Fibroblast of peridontal ligament (primary cell): ENCODE results near the gene EHD4.

Source experiments
- DNase-seq: peaks from one replicate; pipeline ENCODE4 v3.0.0-alpha.2; 2010; ENCODE audit errors: extremely low read depth

EHD4 gene

DNA sequence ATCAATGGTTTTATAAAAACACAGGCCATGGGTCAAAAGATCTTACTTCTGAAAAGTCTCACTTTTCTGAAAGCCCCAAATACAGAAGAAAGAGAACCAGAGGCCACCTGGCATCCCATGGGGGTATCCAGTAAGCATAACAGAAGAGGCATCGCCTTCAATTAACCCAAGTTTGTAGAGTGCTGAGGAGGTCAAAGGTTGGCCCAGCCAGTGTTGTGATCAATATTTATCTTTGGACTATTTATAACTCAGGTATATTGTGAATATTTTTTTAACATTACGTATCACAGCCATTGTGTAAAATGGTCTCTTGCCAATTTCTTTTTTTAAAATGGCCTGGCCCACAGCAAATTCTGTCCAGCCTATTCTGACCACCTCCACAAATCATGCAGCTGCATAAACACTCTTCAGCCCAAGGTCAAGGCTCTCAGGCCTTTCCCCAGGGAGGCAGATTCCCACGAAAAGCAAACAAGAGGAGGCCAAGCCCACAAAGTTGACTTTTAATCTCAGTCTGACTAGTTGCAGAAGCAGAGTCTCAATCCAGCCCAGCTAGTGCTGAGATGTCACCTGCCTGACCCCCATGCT, 52.3 kb downstream of the EHD4 start:
- DNase-seq: peak; percentile 90

GRCh38 chr15:41919201-41919820, 53.0 kb downstream of the EHD4 start:
- no peak for DNase-seq

DNA sequence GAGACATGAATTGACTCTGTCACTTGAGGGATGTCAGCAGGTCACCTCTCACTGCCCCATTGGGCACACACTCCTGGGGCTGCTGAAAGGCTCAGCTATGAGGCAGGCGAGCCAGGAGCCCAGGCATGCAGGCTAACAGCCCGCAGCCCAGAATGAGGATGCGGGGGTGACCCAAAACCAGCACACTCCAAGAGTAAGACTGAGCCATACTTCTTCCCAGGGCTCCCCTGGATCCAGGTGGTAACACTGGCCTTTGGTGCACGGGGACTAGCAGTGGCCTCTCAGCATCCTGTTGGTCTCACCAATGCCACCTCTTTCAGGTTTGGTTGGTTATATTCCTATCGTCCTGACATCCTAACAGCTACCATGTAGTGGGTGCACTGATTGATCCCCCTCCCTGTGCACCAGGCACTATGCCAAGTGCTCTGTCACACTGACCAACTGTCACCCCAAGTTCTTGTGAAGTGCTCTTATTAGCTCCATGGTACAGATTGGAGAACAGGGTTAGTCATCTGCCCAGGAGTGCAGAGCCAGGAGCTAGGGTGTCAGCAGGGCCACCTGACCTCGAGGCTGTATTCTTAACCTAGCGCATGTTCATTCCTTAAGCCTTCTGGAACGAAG, 53.7 kb downstream of the EHD4 start:
- no peak for DNase-seq

GRCh38 chr15:41917767-41918430, 54.5 kb downstream of the EHD4 start:
- DNase-seq: no peak

DNA sequence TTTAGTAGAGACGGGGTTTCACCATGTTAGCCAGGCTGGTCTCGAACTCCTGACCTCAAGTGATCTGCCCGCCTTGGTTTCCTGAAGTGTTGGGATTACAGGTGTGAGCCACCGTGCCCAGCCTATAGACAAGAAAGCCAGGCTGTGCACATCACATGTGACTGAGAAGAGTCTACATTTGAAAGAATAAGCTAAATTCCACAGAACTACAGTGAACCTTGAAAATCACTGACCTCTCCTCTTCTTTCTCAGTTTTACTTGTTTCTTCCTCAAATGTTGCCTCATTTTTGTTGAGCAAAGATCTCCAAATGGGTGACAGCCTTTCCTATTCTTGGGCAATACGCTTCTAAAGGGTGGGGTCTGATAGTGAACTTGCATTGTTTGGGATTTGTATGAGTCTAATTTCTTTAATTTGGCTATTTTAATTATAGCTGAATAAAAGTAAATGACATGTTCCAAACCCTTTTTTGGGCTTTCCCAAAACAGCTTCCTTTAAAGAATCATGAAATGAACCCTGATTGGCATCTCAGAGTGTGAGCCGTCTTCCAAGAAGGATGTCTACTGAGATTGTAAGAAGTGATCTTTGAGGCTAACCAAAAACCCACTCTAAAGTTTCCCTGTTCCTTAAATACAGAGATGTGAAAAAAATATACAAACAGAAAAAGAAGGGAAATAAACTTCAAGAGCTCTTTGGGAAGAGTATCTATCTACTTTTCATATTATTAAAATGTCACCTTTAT, 56.9 kb downstream of the EHD4 start:
- no peak for DNase-seq

GRCh38 chr15:41914411-41914810, 57.9 kb downstream of the EHD4 start:
- DNase-seq: no peak

DNA sequence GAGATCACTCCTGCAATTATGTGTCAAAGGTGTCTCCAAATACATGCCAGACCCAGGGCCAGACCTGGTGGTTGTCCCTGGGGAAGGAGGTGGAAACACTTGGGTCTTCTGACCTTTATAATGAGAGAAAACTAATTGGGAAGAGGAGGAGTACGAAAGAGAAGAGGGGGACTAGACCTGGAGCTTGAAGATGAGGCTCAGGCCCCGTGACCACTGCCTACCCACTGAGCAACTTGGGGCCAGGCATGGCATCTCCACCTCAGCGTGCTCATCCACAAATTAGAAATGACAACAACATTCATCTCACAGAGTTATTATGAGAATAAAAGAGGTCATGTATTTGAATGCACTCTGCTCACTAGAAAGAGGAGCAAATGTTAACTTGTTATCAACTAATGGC, 59.1 kb downstream of the EHD4 start:
- no peak for DNase-seq

- no peak for DNase-seq
Observed at GRCh38 chr15:41911691-41912345, 60.5 kb downstream of the EHD4 start.

- DNase-seq: no peak
Observed at GRCh38 chr15:41908736-41909461, 63.5 kb downstream of the EHD4 start.

DNA sequence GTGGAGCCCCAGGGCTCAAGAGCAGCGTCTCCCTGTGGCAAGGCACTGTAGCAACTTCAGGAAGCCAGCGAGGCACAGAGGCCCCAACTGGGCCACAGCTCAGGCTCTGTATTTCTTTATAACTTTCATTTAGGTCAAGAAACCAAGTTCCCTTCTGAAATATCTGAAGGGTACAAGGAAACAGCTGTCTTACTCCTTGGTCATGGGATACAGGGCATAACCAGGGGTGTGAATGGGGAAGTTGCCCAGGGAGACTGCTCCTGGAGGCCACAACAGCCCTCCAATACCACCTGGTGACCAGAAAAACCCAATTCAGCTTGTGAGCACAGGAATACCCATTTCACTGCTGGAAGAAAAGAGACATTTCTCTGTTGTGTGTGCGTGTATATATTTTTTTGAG, 65.2 kb downstream of the EHD4 start:
- DNase-seq: no peak

DNA sequence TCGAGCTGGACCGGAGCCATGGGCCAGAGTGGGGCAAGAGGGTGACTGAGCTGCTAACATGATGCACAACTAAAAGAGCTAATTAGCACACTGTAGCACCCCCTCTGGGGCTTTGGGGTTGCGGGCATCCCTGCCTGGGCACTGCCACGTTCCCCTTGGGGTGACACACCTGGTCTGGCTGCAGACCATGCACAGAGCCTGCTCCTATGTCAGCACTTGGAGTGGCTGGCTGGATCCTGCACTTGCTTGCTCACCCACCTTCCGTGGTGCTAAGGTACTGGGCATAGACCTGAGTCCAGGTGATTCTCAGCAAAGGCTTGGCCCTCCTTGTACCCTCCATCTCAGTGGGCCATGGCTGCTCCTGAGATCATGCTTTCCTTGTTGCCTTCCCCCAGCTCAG, 65.7 kb downstream of the EHD4 start:
- DNase-seq: no peak

DNA sequence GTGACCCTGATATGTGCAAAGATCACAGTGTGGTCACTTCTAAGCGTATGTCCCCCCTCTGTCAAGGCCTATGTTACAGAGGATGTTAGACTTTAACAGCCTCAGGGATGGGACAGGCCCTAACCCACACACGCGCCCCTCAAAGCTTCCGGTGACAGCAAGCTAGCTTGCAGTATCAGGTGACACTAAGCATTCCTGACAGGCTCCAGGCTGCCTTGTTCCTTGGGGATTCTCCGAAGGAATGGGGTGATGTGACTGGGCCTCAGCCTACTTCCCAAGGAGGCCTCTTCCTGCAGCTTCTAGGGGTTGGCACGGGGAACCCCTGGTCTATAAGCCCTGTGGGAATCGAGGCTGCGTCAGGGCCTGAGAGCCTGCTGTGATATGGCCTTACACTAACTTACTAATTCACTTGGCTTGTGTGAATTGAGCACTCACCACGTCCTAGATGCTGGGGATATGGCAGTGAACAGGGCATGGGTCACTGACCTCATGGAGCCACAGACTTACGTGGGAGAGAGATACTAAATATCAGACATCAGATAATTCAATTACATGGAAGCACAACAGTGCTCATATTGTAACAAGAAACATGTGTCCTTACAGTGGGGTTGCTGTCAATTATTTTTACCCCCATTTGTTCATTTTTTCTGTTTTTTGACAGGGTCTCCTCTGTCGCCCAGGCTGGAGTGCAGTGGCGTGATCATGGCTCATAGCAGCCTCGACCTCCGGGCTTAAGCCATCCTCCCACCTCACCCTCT, 67.1 kb downstream of the EHD4 start:
- DNase-seq: no peak

- DNase-seq: peak; percentile 64
Observed at GRCh38 chr15:41904541-41905005, 67.8 kb downstream of the EHD4 start.

DNA sequence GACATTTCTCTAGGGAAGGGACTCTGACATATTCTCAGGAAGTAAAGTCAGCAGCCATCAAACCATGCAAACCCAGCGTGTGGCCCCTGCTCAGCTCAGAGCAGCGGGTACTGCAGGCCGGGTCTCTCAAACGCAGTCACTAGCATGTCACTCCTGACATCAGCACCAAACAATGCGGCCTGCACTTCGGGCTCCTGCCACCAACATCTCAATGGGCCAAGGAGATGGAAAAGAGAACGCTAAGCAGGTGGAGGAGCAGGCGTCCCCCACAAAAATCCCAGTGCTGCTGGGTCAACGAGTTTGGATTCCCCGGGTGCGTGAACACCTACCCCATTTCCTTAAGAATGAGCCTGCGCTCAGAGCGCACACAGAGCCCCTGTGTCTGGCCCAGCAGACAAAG, 68.6 kb downstream of the EHD4 start:
- DNase-seq: no peak

GRCh38 chr15:41901431-41901830, 70.9 kb downstream of the EHD4 start:
- no peak for DNase-seq

DNA sequence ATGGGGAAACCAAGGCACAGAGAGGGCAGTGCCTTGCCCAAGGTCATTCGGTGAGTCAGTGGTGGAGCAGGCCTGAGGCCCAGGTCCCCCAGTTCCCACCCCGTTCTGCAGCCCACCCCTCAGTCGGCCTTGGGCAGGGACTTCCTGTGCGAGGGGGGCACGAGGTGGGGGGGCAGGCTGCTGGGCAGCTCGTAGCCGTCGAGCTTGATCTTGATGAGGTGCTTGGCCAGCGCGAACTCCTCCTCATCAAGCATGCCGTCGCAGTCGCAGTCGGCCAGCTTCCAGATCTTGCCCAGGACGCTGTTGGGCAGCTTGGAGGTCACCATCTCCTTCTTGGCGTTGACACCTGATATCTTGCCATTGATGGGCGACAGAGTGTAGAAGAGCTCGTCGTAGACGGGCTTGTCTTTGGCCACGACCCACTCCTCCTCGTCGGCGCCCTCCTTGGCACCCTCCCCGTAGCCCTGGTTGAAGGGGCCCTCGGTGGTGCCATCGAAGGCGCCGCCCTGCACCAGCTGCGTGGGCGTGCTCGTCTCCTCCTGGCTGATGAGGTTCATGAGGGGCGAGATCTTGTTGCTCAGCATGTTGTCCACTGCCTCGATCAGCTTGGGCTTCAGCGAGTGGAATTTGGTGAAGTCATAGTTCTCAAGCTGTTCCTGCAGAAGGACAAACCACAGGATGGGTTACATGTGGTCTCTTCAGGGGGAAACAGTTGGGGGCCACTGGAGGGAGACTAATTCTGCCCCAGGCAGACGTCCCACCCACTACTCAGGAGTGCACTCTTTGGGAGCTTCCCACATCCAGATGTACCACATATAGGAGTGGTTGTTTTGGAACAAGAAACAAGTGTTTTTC, 71.6 kb downstream of the EHD4 start:
- no peak for DNase-seq

- DNase-seq: no peak
Observed at GRCh38 chr15:41899854-41900442, 72.4 kb downstream of the EHD4 start.

- DNase-seq: no peak
Observed at GRCh38 chr15:41897363-41897799, 75.0 kb downstream of the EHD4 start.

- no peak for DNase-seq
Observed at GRCh38 chr15:41896566-41896965, 75.8 kb downstream of the EHD4 start.
